ENCODE results near the gene NOVA2.
"Not testable (repeated sequence)": the region's sequence is repeated elsewhere in the genome, so short reads cannot be mapped to it uniquely, and the experiment has no call there.

NOVA2 gene

DNA sequence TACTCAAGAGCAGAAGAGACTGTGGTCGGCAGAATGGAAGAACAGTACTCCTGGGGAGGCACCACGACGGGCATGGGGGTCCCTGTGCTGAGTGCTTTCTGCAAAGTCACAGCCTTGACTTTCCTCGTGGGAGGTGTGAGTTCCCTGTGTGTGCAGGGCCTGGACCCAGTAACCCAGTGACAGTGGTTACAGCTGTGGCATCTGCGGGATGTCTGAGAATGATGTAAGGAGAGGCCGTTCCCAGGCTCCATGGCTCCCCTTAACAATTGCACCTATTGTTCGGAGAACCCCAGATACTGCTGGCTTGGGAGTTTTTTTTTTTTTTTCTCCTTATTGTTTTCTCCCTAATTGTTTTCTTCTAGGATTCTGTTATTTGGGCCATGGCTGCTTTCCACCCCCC is 54.0 kb downstream of the NOVA2 start:
- DNase-seq: no peak

- no peak for DNase-seq
Measured at GRCh38 chr19:45918721-45919120, 54.9 kb downstream of the NOVA2 start.

- no peak for DNase-seq
Measured at GRCh38 chr19:45917421-45918091, 56.1 kb downstream of the NOVA2 start.

DNA sequence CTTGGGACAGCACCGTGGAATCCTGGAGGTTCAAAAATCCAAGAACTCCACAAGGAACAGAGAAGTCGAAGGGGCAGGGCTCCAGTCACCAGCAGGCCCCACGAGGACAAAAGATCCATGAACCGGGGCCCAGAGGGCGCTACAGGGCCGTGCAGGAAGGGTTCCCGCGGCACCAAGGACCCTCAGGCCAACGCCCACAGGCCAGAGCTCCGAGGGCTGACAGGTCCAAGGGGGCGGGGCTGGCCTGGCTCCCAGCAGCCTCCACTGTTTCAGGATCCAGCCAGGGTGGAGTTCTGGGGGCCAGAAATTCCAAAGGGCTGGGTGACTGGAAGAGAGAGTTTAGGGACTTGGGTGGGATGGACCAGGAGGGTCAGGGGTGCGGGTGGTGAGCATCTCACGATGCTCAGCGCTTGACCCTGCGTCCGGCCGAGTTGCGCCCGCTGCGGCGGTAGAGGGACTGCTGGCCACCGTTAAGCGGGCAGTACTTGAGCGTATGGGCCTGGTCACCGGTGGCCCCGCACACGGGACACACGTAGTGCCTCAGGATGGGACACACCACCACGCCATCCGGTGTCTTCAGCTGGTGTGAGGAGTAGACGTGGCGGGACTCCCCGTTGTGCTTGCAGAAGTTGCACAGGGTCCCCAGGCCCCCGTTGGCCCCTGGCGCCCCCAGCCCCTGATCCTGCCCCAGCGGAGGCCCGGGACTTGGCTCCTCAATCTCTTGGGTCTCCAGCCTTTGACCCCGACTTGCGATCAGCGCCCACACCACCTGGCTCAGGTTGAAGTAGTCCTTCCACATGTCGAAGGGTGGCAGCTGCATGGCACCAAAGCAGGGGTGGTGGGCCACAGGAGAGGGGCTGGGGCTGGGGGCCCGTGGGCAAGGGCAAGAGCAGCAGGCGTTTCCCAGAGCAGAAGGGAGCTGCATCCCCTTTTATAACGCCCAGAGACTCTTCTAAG is 59.5 kb downstream of the NOVA2 start, which contains the start of gene NANOS2:
Gene NANOS2 (minus strand): TSS at position 905 of the 957 bp plus-strand sequence. CDS start 85 bp downstream, at position 820.
- DNase-seq: no peak

GRCh38 chr19:45911291-45911690 is 62.4 kb downstream of the NOVA2 start:
- no peak for DNase-seq

- no peak for DNase-seq
Measured at GRCh38 chr19:45908956-45909355, 64.7 kb downstream of the NOVA2 start.

DNA sequence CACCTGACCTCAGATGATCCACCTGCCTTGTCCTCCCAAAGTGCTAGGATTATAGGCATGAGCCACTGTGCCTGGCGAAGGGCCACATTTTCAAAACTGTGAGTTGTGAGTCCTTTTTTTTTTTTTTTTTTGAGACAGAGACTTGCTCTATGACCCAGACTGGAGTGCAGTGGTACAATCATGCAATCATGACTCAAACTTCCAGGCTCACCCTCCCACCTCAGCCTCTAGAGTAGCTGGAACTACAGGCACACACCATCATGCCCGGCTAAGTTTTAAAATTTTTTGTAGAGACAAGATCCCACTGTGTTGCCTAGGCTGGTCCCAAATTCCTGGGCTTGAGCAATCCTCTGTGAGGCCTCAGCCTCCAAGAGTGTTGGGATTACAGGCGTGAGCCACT is 67.4 kb downstream of the NOVA2 start:
- DNase-seq: no peak

GRCh38 chr19:45905011-45905410 is 68.7 kb downstream of the NOVA2 start:
- DNase-seq: no peak

DNA sequence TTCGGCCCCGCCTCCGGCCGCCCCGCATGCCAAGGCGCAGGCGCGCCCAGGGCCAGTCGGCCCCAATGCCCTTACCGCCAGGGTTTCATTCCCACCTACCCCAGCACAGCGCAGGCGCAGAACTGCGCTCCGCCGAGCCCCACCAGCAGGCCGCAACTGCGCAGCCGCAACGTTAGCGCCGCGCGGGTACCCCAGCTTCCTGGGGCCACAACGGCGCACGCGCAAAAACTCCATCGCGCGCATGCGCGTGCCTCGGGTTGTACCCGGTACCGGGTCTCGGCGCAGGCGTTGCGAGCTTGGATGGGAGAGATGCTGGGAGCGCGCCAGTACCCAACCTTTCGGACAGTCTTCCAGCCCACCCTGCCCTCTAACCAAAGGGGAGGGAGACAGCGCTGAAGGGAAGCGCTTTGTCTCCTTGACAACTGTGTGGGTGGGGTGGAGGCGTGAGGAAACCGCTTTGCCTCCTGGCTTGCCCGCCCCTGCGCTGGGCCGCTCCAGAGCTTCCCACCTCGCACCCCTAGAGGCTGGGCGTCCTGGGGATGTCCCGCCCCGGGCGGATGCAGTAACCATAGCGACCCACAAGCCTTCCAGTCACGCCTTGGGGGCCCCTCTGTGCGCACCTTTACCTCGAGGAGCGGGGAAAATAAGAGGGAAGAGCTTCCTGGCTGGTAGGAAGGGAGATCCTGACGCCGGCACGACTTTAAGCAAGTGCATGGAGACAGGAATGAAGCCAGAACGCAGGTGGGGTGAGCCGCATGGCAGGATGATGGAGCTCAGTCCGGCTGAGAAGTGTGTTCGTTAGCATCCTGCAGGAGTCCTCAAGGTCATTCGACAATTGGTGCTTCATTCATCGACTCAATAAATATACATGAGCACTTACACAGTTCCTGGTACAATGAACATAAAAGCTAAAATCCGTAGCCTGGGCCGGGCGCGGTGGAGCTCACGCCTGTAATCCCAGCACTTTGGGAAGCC is 70.7 kb downstream of the NOVA2 start:
- peak; percentile 99 for DNase-seq

GRCh38 chr19:45901912-45902650 is 71.6 kb downstream of the NOVA2 start, which contains the start of gene MYPOP:
Gene MYPOP, minus strand, starts transcription at chr19:45902613. Its CDS starts 840 bp downstream, at chr19:45901773.
- DNase-seq: peak; percentile 7

DNA sequence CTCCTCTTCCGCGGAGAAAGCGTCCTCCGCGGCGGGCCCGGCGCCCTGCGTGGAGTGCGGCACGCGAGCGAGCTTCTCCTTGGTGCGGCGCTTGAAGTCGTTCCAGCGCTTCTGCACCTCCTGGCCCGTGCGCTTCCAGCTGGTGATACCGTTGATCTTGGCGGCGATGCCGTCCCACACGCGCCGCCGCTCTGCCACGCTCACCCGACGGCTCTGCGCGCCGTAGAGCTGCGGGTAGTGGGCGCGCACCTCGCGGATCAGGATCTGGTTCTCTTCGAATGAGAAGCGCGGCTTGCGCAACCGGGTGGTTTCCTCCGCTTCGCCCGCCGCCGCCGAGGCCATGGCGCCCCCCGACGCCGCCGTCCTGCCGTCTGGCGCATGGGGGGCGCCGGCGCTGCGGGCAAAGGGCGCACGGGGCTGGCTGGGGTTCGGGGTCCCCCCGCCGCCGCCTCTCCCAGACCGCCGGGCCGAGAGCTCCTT is 72.2 kb downstream of the NOVA2 start:
- peak; percentile 46 for DNase-seq

GRCh38 chr19:45900738-45901431 is 72.8 kb downstream of the NOVA2 start:
- DNase-seq: no peak

DNA sequence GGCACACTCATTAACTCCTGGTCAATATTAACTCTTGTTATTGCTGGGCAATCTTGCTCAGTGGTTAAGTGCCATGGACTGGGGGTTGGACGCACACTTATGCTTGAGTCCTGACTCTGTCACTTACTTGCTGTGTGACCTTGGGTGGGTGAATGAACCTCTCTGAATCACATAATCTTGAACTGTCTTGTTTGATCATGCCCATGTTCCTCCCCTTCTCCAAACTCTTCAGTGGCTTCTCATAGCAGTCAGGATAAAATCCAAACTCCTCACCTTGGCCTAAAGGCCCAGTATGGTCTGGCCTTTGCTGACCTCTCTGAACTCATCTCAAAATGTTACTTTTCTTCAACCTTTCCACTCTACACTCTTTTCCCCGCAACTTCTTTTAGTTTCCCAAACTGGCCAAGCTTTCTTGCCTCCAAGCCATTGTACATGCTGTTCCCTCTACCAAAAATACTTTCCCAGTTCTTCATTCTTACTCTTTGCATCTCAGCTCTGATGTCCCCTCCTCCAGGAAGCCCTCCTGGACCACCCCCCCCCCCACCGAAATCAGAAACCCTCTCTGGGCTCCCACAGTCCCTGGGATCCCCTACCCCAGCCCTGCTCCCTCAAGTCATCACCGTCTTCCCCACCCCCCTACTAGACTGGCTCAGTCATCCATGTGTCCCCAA is 73.6 kb downstream of the NOVA2 start:
- DNase-seq: no peak

DNA sequence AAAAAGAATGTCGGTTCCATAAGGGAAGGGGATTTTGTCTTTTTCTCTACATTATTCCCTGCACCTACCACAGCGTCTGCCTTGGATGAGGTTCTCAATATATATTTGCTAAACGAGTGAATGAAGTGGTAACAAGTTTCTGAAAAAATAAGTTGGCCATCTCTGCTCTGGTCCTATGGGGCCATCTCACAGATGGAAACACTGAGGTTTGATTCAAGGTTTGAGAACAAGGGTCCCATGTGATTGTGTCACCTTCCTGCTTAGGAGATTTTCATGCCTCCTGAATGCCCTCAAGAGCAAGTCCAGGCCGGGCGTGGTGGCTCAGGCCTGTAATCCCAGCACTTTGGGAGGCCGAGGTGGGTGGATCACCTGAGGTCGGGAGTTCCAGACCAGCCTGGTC is 74.4 kb downstream of the NOVA2 start:
- DNase-seq: no peak

DNA sequence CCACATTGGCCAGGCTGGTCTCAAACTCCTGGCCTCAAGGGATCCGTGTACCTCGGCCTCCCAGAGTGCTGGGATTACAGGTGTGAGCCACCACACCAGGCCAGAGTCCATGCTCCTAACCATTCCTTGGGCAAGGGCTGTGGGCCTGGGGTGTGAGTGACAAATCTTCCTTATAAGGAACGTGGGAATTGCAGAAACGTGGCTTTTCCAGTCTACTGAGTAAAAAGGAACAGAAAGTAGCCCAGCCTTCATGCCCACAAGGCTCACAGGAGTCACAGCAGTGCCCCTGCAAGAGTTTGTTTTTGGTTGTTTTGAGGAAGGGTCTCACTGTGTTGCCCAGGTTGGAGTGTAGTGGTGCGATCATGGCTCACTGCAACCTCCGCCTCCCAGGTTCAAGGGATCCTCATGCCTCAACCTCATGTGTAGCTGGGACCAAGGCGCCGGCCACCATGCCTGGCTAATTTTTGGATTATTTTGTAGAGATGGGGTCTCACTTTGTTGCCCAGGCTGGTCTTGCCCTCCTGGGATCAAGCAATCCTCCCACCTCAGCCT is 76.3 kb downstream of the NOVA2 start:
- no peak for DNase-seq

DNA sequence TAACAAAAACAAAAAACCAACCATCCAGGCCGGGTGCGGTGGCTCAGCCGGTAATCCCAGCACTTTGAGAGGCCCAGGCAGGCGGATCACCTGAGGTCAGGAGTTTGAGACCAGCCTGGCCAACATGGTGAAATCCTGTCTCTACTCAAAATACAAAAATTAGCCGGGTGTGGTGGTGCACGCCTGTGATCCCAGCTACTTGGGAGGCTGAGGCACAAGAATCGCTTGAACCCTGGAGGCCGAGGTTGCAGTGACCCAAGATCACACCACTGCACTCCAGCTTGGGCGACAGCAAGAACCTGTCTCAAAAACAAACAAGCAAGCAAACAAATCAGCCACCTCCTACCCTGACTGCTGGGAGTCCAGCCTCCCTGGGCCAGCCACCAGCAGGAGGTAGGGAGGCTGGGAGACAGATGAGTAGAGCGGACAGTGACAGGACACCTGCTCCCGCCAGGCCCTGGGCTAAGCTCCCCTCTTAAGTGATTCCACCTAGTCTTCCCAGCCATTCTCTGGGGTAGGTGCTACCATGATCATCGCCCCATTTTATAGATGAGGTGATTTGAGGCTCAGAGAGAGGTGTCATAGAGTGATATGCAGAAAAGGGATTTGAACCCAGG is 77.6 kb downstream of the NOVA2 start:
- not testable (repeated sequence) for DNase-seq

GRCh38 chr19:45895519-45895972 is 78.1 kb downstream of the NOVA2 start:
- no peak for DNase-seq

DNA sequence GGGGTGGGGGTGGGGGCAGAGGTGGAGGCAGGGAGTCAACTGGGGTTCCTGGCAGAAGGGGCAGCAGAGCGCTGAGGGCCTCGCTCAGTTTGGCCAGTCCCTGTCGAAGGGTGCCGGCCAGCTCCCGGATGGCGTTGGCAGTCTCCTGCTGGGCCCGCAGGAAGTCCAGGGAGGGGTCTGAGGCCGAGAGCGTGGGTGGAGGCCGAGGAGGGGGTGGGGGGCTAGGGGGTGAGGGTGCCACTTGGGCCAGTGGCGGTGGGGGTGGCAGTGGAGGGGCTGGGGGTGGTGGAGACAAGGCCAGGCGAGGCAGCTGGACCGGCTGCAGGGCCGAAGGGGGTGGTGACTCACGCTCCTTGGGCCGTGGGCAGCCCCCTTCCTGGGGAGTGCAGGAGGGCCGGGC is 82.8 kb downstream of the NOVA2 start:
- DNase-seq: no peak

- no peak for DNase-seq
Measured at GRCh38 chr19:45889210-45889885, 84.3 kb downstream of the NOVA2 start.

Data from CD4-positive, alpha-beta T cell treated with Interleukin-12 subunit alpha and Interleukin-12 subunit beta, for 1 hour (primary cell).